ENCODE measurements around the gene DGKB.

Gene DGKB

DNA sequence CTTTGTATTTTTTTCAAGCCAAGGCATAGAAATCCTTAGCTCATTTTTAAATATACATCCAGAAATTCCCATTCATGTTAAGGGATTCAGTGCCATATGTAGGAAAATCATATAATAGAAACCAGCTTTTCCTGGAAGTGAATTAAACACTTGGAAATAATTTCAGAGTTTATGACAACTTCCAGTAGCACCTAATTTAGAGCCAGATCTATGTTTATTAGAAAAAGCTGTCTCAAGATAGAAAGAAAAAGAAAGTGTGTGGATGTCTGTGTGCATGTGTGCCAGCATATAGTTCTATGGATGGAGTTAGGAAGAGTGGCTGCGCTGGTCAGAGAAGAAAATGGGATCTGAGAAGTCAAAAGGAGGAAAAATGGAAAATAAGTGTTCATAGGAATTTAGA is 225.7 kb downstream of the DGKB start:
- DNase-seq: no peak

DNA sequence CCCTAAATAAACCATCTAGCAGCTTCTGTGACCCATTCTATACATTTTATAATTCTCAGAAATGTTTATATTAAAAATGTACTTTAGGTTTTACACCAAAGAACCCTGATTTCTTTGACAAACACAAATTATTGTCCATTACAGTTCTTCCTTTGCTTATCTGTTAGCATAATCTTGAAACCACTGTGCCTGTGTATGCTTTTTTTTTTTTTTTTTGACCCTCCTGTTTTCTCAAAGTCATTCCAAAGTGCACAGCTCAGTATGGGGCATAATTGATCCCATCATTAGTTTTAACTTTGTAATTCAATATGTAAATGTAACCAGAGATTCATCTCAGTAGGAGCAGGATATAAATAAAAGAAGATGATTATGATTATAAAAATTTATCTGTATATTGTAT is 229.3 kb downstream of the DGKB start:
- DNase-seq: no peak

DNA sequence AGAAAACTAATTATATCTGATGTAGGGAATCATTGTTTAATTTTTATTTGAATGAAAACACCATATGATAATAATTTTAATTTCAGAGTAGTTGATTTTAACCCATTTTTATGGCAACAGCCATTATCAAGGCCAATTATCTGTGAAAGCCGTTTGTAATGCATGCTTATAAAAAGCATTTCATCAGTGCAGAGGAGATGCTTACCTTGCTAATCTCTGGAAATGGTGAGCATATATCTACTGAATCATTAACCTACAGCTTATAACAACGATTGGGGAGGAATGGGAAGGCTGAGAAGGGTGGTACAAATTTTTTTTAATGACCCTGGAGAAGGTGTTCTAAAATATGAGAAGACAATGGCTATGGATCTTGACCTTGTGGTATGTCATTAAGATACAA is 235.6 kb downstream of the DGKB start:
- DNase-seq: no peak

DNA sequence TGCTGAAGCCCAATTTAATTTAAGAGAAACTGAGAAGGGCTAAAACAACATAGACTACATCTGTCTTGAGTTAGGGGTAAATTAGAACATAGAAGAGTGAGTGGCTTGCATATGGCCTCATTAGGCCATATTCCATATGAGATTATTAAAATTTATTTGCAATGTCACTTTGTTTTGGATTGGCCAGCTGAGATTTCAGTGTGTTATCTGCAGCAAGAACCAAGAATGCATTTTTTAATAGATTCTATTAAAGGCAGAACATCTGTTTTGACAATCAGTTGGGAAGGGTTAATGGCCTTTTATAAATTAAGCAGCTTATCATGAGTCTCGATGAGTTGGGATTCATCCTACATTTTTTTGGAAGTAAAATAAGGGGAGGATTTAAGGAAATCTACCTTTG is 236.2 kb downstream of the DGKB start:
- no peak for DNase-seq

DNA sequence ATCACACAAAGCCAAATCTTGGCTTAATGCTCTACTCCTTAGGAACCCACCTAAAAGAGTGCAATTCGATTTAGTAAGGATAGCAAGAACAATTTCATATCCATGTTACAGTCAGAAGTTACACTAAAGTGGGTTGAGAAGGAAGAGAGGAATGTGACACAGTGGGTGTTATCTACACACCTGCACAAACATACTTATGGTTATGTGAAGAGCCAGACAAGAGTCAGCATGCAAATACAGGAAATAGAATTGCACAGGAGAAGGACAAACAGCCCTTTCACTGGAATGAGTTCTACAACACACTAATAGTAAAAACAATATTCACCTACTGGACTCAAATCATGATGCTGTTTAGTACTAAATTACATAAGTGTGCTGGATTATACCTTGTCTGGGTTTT is 262.8 kb downstream of the DGKB start:
- DNase-seq: no peak

DNA sequence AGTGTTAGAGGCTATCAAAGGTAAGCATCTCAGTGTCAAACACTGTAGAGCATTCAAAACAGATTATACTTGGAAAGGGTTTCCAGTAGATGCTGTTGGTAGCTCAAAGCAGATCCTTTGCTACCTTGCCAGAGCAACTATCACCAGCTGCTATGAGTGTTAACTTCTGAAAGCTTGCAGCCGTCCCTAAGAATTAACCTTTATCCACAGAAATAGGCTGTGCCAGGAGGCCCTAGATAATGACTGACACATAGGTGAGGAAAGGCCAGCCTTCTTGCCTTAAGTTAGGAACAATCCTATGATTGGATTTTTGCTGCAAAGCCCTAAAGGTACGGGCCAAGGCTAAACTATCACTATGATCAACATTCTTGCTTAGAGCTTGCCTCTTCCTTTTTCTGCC is 263.2 kb downstream of the DGKB start:
- DNase-seq: no peak

DNA sequence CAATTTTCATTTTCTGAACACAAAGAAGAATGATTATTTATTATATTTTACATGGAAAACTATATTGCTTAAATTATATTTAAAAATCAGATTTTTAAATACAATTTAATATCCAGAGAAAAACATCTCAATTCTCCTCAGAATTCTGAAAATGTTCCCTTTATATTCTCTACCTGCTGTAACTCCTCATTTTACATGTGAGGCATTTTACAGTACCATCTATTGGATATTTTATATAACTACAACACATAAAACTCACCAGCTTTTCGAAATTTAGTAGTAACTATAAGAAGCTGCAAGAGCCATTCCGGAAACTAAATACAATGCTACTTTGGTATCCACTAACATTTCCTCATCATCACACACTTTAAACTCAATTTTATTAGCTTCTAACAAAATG is 264.6 kb downstream of the DGKB start:
- DNase-seq: no peak

DNA sequence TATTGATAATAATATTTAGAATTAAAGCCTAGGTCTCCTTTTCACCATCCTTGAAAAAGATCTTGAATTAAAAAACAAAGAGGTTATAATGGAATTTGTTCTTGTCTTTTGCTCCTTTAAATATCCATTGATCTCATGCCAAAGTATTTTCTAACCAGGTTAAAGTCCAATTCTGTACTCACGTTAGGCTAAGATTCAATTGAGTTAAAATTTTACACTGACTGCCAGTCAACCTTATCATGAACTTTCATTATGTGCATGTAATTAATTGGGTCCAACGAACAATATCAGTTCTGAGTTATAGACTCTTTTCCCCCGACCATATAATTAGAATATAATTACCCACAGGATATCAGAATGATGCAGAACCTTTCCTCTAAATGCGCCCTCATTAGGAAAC is 266.6 kb downstream of the DGKB start:
- DNase-seq: no peak

DNA sequence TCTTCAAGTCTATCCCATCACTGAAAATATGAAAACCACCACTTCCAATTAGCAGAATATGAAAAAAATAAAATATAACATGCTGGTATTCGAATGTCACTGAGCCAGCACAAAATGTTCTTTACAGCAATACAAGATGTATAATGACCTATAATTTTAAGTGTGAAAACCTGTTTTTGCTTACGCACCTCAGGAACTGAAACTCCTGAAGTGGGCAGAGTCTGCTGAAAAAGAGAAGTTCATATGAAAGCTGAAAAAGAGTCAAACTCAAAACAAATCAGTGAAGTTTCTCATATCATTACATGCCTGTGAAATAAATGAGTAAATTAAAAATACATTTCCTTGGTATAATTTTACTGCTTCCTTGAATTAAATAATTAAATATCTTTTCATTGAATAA is 272.5 kb downstream of the DGKB start:
- no peak for DNase-seq

DNA sequence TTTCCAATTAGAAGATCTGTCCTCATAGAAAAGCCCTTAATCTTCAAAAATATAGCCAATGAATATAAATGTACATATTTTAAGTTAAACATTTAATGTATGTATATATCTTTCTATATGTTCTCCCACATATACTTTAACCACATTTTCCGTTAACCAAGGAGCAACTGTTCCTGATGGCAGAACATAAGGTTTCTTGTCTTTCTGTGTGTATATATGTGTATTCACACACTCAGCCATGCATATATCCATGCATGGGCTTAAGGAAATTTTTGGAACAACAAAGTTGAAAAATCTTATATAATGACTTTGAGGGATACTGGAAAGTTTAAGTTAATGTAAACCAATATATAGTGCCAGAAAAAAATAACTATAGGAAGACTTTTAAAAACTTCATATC is 274.0 kb downstream of the DGKB start:
- DNase-seq: no peak

DNA sequence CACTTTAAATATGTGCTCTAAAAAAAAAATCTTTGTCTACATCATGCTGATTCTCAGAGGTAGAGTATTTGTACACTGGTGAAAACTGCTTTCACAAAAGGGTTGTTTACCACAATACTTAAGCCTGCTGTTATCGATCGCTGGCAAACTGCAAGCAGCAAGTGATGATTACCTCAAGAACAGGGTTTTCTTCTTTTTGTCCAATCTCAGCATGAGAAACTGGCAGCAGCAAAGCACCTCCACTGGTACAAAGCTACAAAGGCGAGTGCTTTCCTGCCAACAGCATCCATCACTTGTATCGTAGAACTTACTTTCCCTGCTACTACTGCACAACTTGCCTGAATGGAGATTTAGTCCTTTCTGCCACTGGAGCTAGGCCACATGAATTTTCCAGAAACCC is 276.5 kb downstream of the DGKB start:
- DNase-seq: no peak

DNA sequence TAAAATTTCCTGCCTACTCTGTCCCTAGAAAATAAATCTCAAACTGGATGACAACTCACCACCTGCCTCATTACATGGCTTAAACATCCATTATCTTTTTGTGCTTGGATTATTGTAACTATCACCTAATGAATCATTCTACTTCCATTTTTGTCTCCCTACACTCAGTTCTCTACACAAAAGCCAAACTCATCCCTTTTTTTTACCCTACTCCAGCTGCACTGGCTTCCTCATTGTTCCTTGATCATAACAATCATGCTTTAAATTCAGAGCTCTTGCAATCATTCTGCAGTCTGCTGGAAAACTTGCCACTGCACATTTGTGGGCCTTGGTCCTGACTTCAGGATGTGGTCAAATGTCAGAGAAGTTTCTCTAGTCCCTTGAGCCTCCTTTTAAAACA is 280.0 kb downstream of the DGKB start:
- DNase-seq: no peak

DNA sequence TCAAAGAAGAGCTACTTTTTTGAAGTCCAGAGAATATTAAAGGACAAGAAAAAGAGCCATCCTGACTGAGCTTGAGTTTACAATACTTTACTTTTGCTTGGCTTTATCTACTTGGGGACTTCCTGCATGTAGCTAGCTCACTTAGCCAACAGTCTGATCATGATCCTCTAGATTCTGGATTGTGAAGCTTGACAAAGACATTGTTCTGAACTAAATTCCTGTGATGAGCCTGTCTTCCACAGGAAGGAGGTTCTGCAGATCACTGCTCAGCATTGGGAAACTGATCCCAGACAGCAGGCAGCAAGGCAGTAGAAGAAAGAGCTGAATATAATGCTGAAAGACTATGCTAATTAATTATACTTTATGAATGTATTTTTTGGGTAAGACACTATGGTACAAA is 296.4 kb downstream of the DGKB start:
- DNase-seq: no peak

DNA sequence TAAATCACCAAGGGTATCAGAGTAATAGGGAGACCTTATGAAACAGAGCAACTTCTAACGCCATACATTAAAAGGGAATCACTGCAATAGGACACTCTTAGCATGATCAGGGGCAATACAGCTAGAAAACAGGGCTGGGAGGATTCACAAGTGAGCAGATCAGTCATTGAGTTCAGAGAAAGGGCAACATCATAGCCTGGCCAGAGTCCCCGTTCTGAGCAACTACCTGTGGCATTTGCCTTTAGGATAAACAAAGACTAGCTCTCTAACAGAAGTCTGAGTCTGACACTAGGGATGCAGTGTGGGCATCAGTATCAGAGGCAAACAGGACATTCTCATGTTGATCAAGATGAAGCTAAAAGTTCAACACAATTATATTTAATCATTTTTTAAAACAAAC is 297.9 kb downstream of the DGKB start:
- DNase-seq: no peak

DNA sequence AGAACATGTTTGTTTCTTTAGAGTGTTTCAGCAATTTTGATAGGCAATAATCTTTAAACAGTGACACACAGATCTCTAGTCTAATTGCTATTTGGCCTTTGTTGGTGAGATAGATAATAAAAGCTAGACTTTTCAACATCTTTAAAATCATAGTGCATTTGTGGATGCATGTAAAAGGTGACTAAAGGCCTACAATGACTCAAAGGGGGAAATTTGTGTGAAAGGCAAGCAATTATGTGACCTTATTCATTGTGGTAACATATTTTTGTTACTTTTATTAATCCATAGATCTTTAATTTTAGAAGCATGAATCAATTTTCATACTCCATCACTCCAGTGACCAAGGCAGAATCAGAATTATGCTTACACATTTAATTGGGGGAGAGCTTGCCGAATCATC is 299.7 kb downstream of the DGKB start:
- no peak for DNase-seq

DNA sequence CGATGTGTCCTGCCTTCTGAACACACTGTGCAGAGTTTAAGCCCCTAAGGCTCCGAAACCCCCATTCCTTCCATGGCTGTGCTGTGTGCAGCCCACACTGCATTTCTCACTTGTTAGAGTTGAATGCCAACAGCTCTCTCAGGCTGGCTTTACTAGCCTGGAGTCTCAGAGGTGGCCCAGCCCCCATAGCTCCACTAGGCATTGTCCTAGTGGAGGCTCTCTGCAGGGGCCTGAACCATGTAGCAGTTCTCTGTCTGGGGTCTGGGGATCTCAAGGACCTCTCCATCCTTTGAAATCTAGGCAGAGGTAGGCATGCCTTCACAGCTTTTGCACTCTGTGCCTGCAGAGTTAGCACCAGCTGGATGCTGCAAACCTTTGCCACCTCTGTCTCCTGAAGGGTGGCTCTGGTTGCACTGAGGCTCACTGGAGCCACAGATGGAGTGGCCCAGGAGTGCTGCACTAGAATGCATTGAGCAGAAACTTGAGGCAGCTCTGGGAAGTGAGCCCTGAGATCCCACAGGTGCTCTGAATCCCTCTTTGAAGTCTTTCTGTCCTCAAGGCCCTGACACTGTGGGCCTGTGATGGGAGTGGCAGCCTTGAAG is 301.7 kb downstream of the DGKB start:
- DNase-seq: no peak

DNA sequence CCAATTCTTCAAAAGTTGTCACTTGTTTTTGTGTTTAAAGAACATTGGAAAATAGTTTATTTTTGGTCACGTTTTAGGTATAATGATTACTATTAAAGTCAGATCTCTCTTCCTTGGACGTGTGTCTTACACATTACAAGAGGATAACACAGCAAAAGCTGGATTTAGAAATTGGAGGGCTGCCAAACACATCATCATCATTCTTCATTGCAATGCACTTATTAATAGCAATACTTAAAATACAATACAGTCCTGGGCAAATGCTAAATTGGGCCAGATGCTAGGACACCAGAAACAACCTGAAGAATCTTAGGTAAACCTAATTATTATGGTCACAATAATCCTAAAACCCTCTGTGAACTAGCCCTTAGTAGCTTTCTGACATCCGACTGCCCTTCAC is 303.6 kb downstream of the DGKB start:
- no peak for DNase-seq

DNA sequence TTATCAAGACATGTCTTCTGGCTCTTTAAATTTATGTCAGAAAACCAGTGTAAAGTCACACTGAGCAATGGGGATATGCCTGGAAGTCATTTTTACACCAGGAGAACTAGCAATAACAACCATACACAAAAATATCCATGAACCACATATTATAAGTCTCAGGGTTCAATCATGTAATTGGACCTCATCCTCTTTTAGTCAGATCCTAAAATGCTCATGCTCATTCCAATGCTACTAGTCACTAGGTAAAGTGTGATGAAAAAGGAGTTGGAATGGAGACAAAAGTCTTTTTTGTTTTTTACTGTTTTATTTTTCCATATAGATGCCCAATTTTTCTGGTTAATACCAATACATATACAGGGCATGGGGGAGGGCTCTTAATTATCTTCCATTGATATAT is 306.1 kb downstream of the DGKB start:
- no peak for DNase-seq

DNA sequence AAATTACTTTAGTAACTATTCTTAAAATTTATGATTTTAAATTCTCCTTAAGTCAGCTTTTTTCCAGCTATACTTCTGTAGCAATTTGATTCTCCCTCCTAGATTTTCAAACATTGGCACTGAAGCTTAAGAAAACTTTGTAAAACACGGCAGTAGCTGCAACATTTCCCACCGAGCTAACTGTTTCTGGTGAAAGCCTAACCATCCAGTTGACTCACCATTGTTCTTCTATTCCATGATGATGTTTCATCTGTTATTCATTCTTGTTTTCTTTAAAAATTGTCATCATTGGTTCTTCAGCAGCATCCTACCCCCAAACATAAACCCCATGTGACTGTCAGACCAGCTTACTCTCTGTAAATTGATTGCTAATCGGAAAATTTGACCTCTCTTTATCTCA is 312.3 kb downstream of the DGKB start:
- no peak for DNase-seq

DNA sequence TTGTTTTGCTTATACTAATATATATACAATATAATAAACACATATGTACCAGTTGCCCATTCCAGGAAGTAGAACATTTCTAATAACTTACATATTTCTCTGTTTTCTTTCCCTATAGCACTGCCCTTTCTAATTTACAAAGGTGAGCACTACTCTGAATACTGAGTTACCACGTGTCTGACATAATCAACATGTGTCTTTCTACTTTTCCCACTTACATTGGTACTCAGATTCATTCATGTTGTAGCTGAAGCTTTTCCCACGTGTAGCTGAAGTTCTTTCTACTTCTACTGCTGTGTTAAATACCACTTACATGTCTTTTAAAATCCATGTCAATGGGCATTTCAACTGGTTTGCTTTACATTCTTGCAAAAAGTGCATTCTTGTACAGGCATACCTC is 317.3 kb downstream of the DGKB start:
- DNase-seq: no peak

DNA sequence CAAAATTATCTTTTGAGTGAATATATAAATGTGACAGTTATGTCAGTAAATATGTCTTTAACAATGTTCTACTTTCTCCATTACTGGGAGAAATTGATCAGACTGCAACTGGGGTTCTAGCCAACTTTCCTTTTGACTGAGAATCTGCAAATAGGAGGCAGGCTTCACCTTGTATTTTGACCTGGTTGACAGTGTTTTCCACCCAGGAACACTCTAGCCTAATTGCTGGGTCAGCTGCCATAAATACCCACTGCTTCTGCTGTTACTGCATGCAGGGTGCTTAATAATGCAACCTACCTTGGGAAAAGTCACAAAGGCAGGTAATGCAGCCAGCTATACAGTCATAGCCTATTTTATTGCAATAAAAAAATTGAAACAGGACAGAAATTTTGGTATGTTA is 319.0 kb downstream of the DGKB start:
- no peak for DNase-seq

DNA sequence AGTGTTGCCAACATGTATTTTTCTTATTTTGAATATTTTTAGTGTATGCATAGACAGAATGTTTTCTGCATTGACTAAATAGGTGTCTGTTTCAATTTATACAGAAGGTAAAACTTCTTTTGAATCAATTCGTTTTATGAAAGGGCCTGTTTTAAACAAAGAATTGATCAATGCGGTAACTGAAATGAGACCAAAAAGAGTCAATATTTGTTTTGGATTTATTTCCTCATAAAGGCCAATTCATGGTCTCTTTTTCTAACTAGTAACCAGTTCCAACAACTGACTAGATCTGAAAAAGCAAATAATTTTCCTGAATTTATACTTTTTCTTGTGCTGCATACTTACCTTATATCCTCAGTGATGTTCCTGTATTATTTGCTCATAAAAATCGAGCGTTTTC is 320.5 kb downstream of the DGKB start:
- no peak for DNase-seq

DNA sequence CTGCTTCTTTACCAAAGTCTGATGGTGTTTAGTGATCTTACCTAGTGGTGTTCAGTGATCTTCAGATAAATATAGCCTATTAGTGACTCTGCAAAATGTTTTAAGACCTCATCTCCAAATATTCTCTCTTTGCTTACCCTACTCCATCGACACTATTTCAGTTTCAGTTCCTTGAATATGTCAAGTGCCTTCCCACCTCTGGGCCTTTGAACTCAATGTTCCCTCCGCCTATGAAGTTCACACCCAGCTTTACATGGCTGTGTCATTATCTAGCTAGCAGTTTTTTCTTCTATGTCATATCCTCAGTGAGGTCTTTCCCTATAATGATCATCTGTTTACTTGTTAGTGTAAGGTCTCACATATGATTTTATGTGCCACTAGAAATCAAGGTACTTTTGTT is 322.6 kb downstream of the DGKB start:
- no peak for DNase-seq

DNA sequence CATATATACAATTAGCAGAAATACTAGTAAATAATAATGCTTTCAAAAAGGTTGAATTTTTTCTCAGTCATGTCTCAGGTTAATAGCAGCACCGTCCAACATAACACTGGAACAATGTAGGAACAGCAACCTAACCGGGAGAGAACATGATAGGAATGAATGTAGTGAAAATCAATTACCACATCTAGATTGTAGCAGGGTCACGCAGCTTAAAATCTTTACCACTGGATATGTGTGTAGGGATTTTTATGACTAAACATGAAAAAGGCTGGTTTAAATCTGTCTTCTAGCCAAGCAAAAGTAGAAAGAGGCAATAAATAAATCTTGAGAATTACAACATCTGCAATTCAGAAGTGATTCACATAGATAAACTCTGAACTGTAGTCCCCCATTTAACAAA is 326.0 kb downstream of the DGKB start:
- no peak for DNase-seq

DNA sequence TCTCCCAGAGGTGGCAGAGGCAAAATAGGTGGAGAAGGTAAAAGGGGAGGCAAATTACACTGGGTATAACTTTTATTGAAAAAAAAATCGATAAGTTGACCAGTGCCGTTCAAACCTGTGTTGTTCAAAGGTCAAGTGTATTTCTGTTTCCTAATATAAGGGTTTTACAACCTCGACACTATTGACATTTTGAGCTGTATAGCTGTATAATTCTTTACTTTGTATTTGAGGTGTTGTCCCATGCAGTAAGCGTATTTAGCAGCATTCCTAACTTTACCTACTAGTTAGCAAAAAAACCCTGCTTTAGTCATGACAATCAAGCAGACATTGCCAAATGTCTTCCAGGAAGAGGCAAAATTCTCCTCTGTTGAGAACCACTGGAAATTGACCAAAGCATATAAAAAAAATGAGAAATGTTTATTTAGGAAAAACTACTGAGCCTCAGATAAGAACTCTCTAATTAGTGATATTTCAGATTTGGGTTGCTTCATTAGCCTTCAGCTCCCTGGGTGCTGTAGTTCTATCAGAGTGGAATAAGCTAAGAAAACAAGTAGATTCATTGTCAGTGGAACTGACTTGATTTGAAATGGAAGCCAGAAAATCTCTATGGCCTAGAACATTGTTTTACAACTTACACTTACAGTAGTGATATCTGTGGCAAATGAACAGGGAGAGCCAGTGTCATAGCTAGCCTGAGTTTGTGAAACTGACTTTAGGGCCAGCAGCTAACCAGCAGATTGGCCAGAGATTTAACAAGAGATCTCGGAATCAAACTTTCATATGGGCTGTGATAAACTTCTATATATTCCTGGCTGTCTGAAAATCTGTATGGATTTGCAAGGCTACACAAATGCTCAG is 331.6 kb downstream of the DGKB start:
- no peak for DNase-seq

Data from COR-L47 (cell line).